Vagina (tissue), 2 donors: ENCODE data around the gene MEGF9.

Experiments
- POLR2A ChIP-seq, 2 donors: fragments of 450-650 bp; IDR thresholded peaks; one replicate each; pipeline ENCODE4 v1.6.1; 2017; ENCODE audit warnings: antibody characterized with exemption in 2 of 2, mild to moderate bottlenecking in 2 of 2, moderate library complexity in 2 of 2
- POLR2AphosphoS5 ChIP-seq, 2 donors: sonication (generic); formaldehyde crosslinking; IDR thresholded peaks; one replicate each; pipeline ENCODE4 v1.9.0; 2017; ENCODE audit warnings: antibody characterized with exemption in 2 of 2, mild to moderate bottlenecking in 2 of 2, low read depth in 1 of 2; ENCODE audit not compliant: insufficient read depth in 1 of 2
- TF ChIP-seq, protein P1 (sequence below), 3 experiments: fragments of 450-650 bp in 2 of 3; fragments of 200-600 bp in 1 of 3; sonication (generic) in 1 of 3; IDR thresholded peaks; one replicate each; pipeline ENCODE4 v1.5.1; 2017 to 2019; ENCODE audit warnings: antibody characterized with exemption in 3 of 3, mild to moderate bottlenecking in 2 of 3, moderate library complexity in 2 of 3

- TF ChIP-seq, protein P1, sequence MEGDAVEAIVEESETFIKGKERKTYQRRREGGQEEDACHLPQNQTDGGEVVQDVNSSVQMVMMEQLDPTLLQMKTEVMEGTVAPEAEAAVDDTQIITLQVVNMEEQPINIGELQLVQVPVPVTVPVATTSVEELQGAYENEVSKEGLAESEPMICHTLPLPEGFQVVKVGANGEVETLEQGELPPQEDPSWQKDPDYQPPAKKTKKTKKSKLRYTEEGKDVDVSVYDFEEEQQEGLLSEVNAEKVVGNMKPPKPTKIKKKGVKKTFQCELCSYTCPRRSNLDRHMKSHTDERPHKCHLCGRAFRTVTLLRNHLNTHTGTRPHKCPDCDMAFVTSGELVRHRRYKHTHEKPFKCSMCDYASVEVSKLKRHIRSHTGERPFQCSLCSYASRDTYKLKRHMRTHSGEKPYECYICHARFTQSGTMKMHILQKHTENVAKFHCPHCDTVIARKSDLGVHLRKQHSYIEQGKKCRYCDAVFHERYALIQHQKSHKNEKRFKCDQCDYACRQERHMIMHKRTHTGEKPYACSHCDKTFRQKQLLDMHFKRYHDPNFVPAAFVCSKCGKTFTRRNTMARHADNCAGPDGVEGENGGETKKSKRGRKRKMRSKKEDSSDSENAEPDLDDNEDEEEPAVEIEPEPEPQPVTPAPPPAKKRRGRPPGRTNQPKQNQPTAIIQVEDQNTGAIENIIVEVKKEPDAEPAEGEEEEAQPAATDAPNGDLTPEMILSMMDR (IDR thresholded peaks at IDR 0.05), result no peak
- TF ChIP-seq POLR2A (IDR thresholded peaks at IDR 0.05) (no peak), POLR2AphosphoS5 (IDR thresholded peaks at IDR 0.05; ENCODE audit: insufficient read depth in 1 of 2, low read depth in 1 of 2) (no peak)
Measured at GRCh38 chr9:120707170-120707569, 7.1 kb downstream of the MEGF9 start.
